GM10248 (cell line): Measurements from ENCODE around the gene PDE1C.

Experiments used
- CTCF ChIA-PET: fragments of 300-600 bp; sonication (Branson Sonifier 250); formaldehyde crosslinking; extraction: SDS; loops from one replicate; lab custom pipeline; 2021; ENCODE audit warnings: antibody characterized with exemption; lab: Yijun Ruan, JAX
- POLR2A ChIA-PET: fragments of 350-650 bp; sonication (Branson Sonifier 250); formaldehyde crosslinking; extraction: SDS; loops from one replicate; lab custom pipeline; 2020; ENCODE audit warnings: antibody characterized with exemption; lab: Yijun Ruan, JAX
- DNase-seq: peaks from one replicate; pipeline ENCODE4 v3.0.0; 2012; ENCODE audit errors: extremely low spot score
- TF ChIP-seq, protein P1 (sequence below): IDR thresholded peaks from 2 replicates; pipeline ENCODE4 v1.5.1; 2012; ENCODE audit warnings: mild to moderate bottlenecking, low read depth; ENCODE audit errors: extremely low read depth, missing control alignments, control extremely low read depth

The PDE1C gene

DNA sequence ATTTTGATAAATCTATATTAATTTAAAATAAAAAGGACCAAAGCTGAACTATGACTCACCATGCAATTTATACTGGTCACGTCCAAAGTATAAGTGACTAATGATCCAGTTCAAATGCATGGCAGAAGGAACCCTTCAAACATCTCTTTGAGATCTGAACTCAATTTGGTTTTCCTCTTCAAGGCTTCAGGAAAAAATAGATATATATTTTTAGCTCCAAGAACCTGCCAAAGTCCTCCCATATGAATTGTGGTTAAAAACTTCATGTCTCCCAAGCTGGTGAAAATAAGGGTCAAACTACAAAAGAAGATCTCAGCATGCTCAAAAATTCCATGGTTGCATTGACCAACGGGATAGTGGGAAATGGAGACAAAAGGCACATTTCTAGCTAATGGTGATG, 34.6 kb upstream of the PDE1C start:
- POLR2A ChIA-PET = no interaction called here
- CTCF ChIA-PET = no interaction called here
- no peak for DNase-seq
- TF ChIP-seq, protein P1, sequence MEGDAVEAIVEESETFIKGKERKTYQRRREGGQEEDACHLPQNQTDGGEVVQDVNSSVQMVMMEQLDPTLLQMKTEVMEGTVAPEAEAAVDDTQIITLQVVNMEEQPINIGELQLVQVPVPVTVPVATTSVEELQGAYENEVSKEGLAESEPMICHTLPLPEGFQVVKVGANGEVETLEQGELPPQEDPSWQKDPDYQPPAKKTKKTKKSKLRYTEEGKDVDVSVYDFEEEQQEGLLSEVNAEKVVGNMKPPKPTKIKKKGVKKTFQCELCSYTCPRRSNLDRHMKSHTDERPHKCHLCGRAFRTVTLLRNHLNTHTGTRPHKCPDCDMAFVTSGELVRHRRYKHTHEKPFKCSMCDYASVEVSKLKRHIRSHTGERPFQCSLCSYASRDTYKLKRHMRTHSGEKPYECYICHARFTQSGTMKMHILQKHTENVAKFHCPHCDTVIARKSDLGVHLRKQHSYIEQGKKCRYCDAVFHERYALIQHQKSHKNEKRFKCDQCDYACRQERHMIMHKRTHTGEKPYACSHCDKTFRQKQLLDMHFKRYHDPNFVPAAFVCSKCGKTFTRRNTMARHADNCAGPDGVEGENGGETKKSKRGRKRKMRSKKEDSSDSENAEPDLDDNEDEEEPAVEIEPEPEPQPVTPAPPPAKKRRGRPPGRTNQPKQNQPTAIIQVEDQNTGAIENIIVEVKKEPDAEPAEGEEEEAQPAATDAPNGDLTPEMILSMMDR = no peak

DNA sequence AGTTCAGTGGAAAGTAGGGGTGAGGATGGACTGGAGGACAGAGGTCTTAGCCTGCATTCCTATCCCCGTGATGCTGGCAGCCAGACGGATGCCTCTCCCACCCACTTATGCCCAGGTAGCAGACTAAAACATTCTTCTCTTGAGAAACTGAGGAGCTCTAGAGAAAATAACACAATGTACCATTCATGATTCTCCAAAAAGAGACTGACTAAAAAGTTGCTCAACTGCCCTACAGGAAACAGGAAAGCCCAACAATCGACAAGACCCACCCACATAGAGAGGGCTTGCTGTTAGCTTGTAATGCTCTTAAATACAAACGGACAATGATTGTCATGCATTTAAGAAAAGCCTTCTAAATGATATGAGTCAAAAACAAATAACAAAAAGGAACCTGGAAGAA, 33.2 kb upstream of the PDE1C start:
- POLR2A ChIA-PET = no interaction called here
- no peak for DNase-seq
- CTCF ChIA-PET = no interaction called here
- TF ChIP-seq, protein P1 = no peak

DNA sequence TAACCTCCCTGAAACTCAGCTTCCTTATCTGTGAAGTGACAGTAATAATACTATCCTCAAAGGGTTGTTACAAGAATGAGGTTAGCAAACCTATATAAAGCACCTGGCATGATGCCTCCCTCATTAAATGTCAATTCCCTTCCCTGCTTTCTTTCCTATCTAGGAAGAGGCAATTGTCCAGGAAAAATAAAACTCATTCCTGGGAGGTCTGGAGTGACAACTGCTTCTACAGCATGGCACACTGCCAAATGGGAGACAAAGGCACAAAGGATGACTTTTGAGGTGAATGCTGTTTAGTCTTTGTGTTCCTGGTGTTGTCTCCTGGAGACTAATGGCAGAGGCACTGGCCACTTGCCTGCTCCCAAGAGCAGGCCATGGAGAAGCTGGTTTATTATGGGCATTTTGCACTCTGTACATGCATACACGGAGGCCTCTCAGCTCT, 32.2 kb upstream of the PDE1C start:
- TF ChIP-seq, protein P1 = no peak
- no peak for DNase-seq
- POLR2A ChIA-PET = no interaction called here
- CTCF ChIA-PET = no interaction called here

DNA sequence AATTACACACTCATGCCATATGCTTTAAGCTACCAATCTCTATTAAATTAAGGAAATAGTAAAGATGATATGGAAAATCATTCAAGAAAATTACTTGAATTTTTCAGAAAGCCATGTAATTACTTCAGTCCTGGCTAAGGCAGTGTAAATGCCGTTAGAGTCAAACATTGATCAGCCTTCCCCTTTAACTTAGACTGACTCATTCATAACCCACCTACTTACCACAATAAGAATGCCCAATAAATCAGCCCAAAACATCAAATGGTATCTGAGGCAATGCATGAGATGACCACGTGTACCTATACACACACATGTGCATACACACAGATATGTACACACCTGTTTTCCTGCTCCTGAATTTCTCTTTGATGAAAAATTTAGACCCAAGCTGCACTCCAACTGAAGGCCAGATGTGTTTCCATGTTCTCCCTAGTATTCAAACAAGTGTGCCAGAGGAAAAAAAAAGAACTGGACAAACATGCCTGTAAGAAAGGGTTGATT, 30.2 kb upstream of the PDE1C start:
- ChIA-PET POLR2A (no interaction called here), CTCF (no interaction called here)
- no peak for DNase-seq
- TF ChIP-seq, protein P1 = no peak

DNA sequence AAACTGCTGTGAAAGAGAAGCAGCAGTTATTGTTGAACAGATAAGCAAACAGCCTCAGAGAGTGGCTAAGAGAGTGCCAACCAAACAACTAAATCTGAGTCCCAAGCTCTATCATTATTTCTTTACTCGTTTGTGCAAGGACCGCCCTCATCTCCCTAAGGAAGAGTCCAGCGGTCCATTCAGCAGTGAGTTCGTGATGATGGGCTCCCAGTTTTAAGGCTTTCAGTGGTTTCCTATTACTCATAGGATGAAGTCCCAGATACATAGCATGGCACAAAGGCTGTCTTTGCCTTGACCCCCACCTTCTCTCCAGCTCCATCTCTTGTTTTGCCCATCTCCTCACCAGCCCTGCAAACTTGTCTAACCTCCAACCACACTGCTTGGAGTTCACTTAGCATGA, 24.3 kb upstream of the PDE1C start:
- TF ChIP-seq, protein P1 = no peak
- no peak for DNase-seq
- CTCF ChIA-PET = interaction anchor here (1.1 to 1.5 kb wide), 3 partner anchors 16 to 116 kb away, joined by 3 to 5 read pairs (median 3); no protein-coding TSS in a partner anchor
- POLR2A ChIA-PET = no interaction called here

DNA sequence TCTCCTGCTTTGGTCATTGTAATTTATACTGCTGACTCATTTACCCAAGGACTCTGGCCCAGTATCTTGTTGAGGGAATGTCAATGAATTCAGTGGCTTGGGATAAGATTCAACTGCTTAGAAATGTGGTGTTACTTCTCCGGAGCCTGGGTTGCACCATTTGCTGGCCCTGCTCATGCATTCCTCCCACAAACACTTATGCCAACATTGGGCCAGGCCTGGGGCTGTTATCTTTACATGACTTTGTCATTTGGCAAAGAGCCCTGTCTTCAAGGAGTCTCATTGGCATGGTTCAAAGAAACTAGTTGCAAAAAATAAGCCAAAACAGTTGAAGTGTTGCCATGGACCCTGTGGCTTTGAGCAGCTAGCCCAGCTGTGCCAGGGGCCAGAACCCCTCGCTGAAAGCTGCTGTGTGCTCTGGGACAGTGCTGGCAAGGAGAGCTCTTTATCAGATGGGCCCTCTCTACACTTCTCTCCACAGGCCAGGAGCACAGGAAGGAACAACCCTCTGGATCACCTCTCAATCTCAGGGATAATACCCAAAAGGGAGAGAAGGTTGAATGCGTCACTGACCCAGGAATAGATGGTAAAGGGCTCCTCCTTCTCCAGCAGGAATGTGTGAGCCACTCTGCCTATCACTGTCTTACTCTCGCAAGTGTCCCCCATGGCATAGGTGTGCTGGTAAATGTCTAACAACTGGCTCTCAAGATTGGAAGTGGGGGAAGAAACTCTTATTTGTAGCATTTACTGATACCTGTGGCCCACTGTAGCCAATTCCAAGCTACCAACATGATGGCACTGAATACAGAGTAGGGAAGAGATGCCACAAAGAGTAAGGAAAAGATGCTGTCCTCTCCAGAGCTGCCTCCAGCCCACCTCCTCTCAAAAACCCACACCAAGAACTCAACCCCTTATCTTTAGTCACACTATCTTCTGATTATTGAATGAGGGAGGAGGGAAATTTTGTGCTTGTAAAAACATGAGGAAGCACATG, 23.5 kb upstream of the PDE1C start:
- ChIA-PET POLR2A (no interaction called here), CTCF (interaction anchor here (1.5 kb wide), 1 partner anchor 17 kb away, joined by 5 read pairs; no protein-coding TSS in a partner anchor)
- DNase-seq = no peak
- TF ChIP-seq, protein P1 = no peak
